Cardiac fibroblast (primary cell): ENCODE data around the gene ZSCAN12.

Experiments
- DNase-seq, 2 donors: peaks; one replicate each; pipeline versions ENCODE4 v3.0.0 to v3.0.0-alpha.2; 2010; ENCODE audit warnings: low read depth in 2 of 2
- H3K4me3 ChIP-seq, 2 donors: replicated peaks in 1 of 2; 1 replicate in 1 of 2; 2 replicates in 1 of 2; pipeline ENCODE4 v1.5.1; 2011; ENCODE audit warnings: low read depth in 2 of 2, low read length in 2 of 2, mild to moderate bottlenecking in 2 of 2, moderate library complexity in 1 of 2
- CTCF ChIP-seq: IDR thresholded peaks from one replicate; pipeline ENCODE4 v1.5.1; 2011; ENCODE audit warnings: low read depth, mild to moderate bottlenecking, low read length, inconsistent platforms

ZSCAN12 gene

DNA sequence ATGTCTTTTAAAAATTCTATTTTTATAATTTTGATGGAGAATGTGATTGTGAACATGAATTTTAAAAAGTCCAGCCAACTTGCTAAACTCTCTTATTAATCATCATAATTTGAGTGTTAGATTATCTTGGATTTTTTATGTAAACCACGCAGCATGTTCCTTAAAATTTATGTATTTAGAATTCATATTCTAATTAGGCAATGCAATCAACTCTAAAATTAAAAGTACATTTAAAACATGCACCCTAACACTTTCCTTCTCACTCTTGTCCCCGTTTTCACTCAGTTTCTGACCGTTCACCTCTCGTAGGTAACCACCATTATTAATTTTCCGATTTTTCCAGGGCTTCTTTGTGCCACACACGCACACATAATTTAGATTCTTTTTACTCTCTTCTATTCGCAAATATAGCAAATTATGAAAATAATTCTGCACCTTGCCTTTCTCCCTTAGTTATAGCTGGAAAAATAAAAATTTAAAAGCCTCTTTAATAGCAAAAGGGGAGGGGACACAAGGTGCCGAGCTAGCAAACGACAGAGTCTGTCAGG lies 50.1 kb downstream of the ZSCAN12 start:
- H3K4me3 ChIP-seq, result peak overlapping the region; percentile 75 to 76
- TF ChIP-seq CTCF, result no peak
- no peak for DNase-seq

GRCh38 chr6:28347119-28347518 lies 52.4 kb downstream of the ZSCAN12 start:
- no peak for TF ChIP-seq CTCF
- DNase-seq, result no peak
- H3K4me3 ChIP-seq, result no peak overlapping the region

DNA sequence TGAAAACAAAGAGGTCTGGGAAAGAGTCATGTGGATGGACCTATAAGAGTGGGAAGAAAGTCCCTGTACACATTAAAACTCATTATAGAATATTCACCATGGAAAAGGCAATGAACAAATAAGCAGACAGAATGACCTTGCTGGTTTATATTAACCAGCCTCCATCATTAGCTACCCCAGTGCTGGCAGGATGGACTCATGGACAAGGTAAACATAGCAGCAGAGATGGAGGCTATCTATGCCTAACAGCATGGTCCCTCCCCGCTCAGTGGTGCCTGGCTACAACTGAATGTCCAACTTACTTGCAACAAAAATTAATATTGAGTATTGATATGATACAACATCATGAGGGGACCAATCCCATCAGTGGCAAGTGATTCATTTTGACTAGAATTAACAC lies 54.3 kb downstream of the ZSCAN12 start:
- no peak for DNase-seq
- TF ChIP-seq CTCF, result no peak
- H3K4me3 ChIP-seq, result no peak overlapping the region

GRCh38 chr6:28343898-28344677 lies 55.5 kb downstream of the ZSCAN12 start:
- no peak for DNase-seq
- TF ChIP-seq CTCF, result no peak

DNA sequence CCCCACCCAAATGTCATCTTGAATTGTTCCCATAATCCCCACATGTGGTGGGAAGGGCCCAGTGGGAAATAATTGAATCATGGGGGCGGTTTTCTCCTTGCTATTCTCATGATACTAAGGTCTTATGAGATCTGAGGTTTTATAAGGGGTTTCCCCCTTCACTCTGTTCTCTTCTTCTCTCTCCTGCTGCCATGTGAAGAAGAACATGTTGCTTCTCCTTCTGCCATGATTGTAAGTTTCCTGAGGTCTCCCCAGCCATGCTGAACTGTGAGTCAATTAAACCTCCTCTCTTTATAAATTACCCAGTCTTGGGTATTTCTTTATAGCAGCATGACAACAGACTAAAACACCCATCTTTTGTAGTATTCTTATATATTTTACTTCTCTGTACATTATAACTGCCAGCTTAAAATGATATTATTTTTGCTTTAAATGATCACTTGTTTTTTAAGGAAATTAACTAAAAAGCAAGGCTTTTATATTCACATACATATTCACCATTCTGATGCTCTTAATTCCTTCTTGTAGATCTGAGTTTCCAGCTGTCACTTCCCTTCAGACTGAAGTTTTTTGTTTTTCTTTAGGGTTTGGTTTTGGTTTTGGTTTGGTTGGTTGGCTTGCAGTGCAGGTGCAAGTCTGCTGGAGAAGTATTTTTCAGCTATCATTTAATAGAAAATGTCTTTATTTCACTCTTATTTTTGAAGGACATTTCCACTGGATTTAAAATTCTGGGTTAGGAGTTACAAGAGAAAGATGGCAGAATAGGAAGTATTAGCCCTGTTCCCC lies 59.0 kb downstream of the ZSCAN12 start:
- DNase-seq, result no peak
- H3K4me3 ChIP-seq, result no peak overlapping the region
- no peak for TF ChIP-seq CTCF

More at GRCh38 chr6:28343898-28344677, 55.5 kb downstream of the ZSCAN12 start:
- no peak overlapping the region for H3K4me3 ChIP-seq

DNA sequence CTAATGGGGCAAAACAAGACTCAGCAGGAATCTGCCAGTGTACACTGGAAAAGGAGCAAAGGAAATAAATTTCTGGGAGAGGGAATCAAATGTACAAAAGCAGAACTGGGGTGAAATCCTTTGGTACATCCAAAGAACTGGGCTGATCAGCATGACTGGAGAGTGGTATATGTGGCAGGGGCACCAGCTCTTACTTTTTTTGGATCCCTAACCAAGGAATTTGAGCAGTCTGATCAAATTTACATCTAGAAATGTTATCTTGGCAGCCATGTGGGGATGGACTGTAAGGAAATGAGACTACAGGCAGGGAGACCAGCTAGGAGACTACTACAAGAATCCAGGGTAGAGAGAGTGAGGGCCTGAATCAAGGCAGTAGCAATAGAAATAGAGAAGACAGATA lies 62.4 kb downstream of the ZSCAN12 start:
- DNase-seq, result no peak
- TF ChIP-seq CTCF, result no peak
- H3K4me3 ChIP-seq, result no peak overlapping the region
